CD4-positive, alpha-beta memory T cell (primary cell): Measurements from ENCODE around the gene APOL2. TPM values are rescaled to one million over a fixed set of nuclear protein-coding genes. Genes with fewer than 3 reads are reported as not detected.

Experiments used
- CTCF ChIA-PET: fragments of 350-600 bp; sonication (Branson Sonifier 250); formaldehyde crosslinking; loops from one replicate; lab custom pipeline; 2021; ENCODE audit warnings: inconsistent platforms; ENCODE audit not compliant: partially characterized antibody; lab: Charles Lee
- POLR2A ChIA-PET: fragments of 350-600 bp; sonication (Branson Sonifier 250); formaldehyde crosslinking; loops from one replicate; lab custom pipeline; 2021; ENCODE audit not compliant: partially characterized antibody; lab: Charles Lee
- DNase-seq, 5 donors: peaks; one replicate each; pipeline versions ENCODE4 v3.0.0 to v3.0.0-alpha.2; 2020 to 2022; ENCODE audit warnings: mixed read lengths in 1 of 5
- H3K27ac ChIP-seq: one replicate; pipeline ENCODE4 v1.7.0; 2013; ENCODE audit warnings: low read depth, low read length
- H3K27me3 ChIP-seq: 2 replicates; pipeline ENCODE4 v1.7.0; 2013; ENCODE audit warnings: mild to moderate bottlenecking, low read length, moderate library complexity; ENCODE audit not compliant: insufficient read depth
- H3K36me3 ChIP-seq: 2 replicates; pipeline ENCODE4 v1.7.0; 2013; ENCODE audit warnings: mild to moderate bottlenecking, low read length, moderate library complexity; ENCODE audit not compliant: insufficient read depth
- H3K4me1 ChIP-seq: 2 replicates; pipeline ENCODE4 v1.7.0; 2013; ENCODE audit warnings: mild to moderate bottlenecking, low read length, moderate library complexity; ENCODE audit not compliant: insufficient read depth
- H3K4me3 ChIP-seq, 2 donors: one replicate each; pipeline ENCODE4 v1.7.0; 2013; ENCODE audit warnings: low read length in 2 of 2, mild to moderate bottlenecking in 1 of 2
- H3K9me3 ChIP-seq, 2 donors: one replicate each; pipeline ENCODE4 v1.7.0; 2013; ENCODE audit warnings: low read length in 2 of 2, control low read depth in 1 of 2; ENCODE audit not compliant: control insufficient read depth in 1 of 2
- H3K27ac Mint-ChIP-seq, 7 donors: one replicate each; pipeline ENCODE4 v1.8.0; 2020 to 2021; ENCODE audit warnings: mixed read lengths in 7 of 7, mild to moderate bottlenecking in 6 of 7, inconsistent platforms in 3 of 7, moderate library complexity in 3 of 7
- H3K27me3 Mint-ChIP-seq, 2 donors: one replicate each; pipeline ENCODE4 v1.8.0; 2020 to 2021; ENCODE audit warnings: mixed read lengths in 2 of 2
- H3K36me3 Mint-ChIP-seq, 2 donors: one replicate each; pipeline ENCODE4 v1.8.0; 2020 to 2021; ENCODE audit warnings: mixed read lengths in 2 of 2, inconsistent platforms in 1 of 2, mild to moderate bottlenecking in 1 of 2
- H3K4me1 Mint-ChIP-seq, 4 donors: one replicate each; pipeline ENCODE4 v1.8.0; 2020 to 2021; ENCODE audit warnings: mixed read lengths in 4 of 4, mild to moderate bottlenecking in 1 of 4
- H3K4me3 Mint-ChIP-seq, 8 donors: one replicate each; pipeline ENCODE4 v1.8.0; 2020 to 2021; ENCODE audit warnings: mixed read lengths in 8 of 8, mild to moderate bottlenecking in 7 of 8, moderate library complexity in 6 of 8, inconsistent platforms in 3 of 8
- H3K9me3 Mint-ChIP-seq, 8 donors: one replicate each; pipeline ENCODE4 v1.8.0; 2020 to 2021; ENCODE audit warnings: mixed read lengths in 8 of 8, mild to moderate bottlenecking in 5 of 8, inconsistent platforms in 3 of 8, moderate library complexity in 1 of 8
- intact Hi-C: fragments of 100-400 bp; cut with micrococcal nuclease; formaldehyde crosslinking; loops from one replicate; pipeline ENCODE4 v1.15.1; 2023
- microRNA-seq: library from miRNA; unstranded; fragments of <30 nt; microRNA quantifications from one replicate; pipeline ENCODE4 v1.2.0, GENCODE V29; 2021; ENCODE audit warnings: borderline replicate concordance, borderline number of aligned reads, borderline microRNAs expressed, mixed read lengths
- polyA plus RNA-seq, 2 donors: library from polyadenylated mRNA; unstranded; fragments of 300-500 nt; fragmentation: Illumina TruSeq; gene quantifications; one replicate each; pipeline ENCODE4 v1.2.3, GENCODE V29; 2021
- total RNA-seq, 2 experiments: library from RNA; stranded (reverse); gene quantifications; one replicate each; pipeline ENCODE4 v1.2.3, GENCODE V29; 2021

Gene APOL2
- total and polyA plus RNA-seq, 4 experiments from 2014 or later: 24.4 to 103 (median 61.7) TPM

GRCh38 chr22:36180928-36181327 lies 58.4 kb downstream of the APOL2 start:
- no peaks in the 10 kb centered on the region for H3K27me3 ChIP-seq
- H3K36me3 ChIP-seq: no peaks in the 10 kb centered on the region
- Mint-ChIP-seq H3K27ac (peak overlapping the region in 1 of 7 donors; percentile 48), H3K9me3 (no peaks in the 10 kb centered on the region), H3K27me3 (peaks cover 2% of the 10 kb centered on the region in 2 donors), H3K4me3 (no peak overlapping the region), H3K4me1 (peaks cover 0 to 6% (median 3%) of the 10 kb centered on the region in 4 donors), H3K36me3 (no peaks in the 10 kb centered on the region)
- H3K27ac ChIP-seq: no peak overlapping the region
- ChIA-PET POLR2A (interaction anchor here (4.7 kb wide), 1 partner anchor 22 kb away, joined by 39 read pairs; the partner anchor contains the start of gene APOL3), CTCF (interaction anchor here (1.2 to 8.4 kb wide), 11 partner anchors 9 to 115 kb away, joined by 3 to 67 read pairs (median 14); partner anchors contain the start of gene APOL3)
- no peak overlapping the region for H3K4me3 ChIP-seq
- DNase-seq: no peak
- H3K9me3 ChIP-seq: no peaks in the 10 kb centered on the region
- intact Hi-C loops: loop anchor here (1.0 kb wide), 3 partner anchors 19 to 115 kb away; no protein-coding TSS in a partner anchor
- H3K4me1 ChIP-seq: peaks cover 5% of the 10 kb centered on the region

DNA sequence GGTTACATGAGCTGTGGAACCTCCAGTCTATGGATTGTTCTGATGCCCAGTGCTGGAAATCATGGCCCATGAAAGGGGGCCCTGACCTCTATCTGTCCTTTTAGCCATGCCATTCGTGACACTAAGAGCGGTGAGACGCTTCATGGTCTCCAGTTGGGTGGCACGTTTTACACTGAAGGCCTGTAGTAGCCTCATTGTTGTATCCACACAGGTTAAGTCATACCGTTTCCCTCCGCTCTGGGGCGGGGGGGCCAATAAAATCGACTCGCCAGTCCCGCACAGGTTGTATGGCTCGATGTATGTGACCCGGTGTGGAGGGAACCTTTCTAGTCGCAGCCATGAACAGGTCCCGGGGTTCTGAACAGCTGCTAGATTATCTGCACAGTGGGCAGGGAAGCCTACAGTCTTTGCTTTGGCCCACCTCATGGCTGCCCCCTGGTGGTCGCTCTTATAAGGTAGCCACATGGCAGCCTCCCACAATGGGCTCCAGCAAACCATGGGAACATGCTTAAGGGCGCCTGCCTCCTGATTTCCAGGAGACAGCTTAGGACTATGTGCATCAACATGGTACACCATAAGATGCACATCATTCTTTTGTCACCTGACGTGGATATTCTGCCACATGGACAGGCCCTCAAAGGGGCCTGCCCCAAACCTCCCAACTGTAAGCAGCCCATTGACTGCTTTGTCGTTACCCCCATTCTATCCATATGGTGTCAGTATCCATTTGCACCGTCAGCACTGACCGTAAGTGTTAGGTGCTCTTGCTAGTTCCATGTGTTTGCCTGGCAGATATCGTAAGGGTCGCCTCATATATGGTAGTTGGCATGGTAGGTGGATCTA lies 59.1 kb downstream of the APOL2 start:
- no peaks in the 10 kb centered on the region for H3K36me3 ChIP-seq
- no peaks in the 10 kb centered on the region for H3K9me3 ChIP-seq
- Mint-ChIP-seq H3K4me1 (peaks cover 0 to 6% (median 3%) of the 10 kb centered on the region in 4 donors), H3K9me3 (no peaks in the 10 kb centered on the region), H3K27me3 (peaks cover 2 to 3% of the 10 kb centered on the region in 2 donors), H3K36me3 (no peaks in the 10 kb centered on the region), H3K27ac (peak overlapping the region in 6 of 7 donors; percentile 19 to 86 (median 54)), H3K4me3 (no peak overlapping the region)
- no peaks in the 10 kb centered on the region for H3K27me3 ChIP-seq
- no peak overlapping the region for H3K4me3 ChIP-seq
- H3K4me1 ChIP-seq: peaks cover 5% of the 10 kb centered on the region
- ChIA-PET POLR2A (interaction anchor here (0.7 to 4.7 kb wide), 7 partner anchors 16 to 58 kb away, joined by 3 to 39 read pairs (median 3); partner anchors contain the start of gene APOL3), CTCF (interaction anchor here (0.6 to 8.4 kb wide), 12 partner anchors 12 to 114 kb away, joined by 3 to 67 read pairs (median 10); partner anchors contain the start of gene APOL3)
- peak; percentile 75 to 82 (median 80) for DNase-seq
- no peak overlapping the region for H3K27ac ChIP-seq
- intact Hi-C loops: loop anchor here (1.0 kb wide), 3 partner anchors 18 to 114 kb away; no protein-coding TSS in a partner anchor

- no peaks in the 10 kb centered on the region for H3K36me3 Mint-ChIP-seq
- H3K4me3 Mint-ChIP-seq: no peak overlapping the region
- no peak overlapping the region for H3K4me3 ChIP-seq
- H3K27ac Mint-ChIP-seq: no peak overlapping the region
- H3K9me3 ChIP-seq: no peaks in the 10 kb centered on the region
- H3K27me3 ChIP-seq: no peaks in the 10 kb centered on the region
- intact Hi-C loops: no loop called here
- no peaks in the 10 kb centered on the region for H3K36me3 ChIP-seq
- ChIA-PET POLR2A (interaction anchor here (1.4 to 4.7 kb wide), 3 partner anchors 18 to 36 kb away, joined by 5 to 39 read pairs (median 5); partner anchors contain the start of gene APOL3), CTCF (interaction anchor here (1.0 to 8.4 kb wide), 11 partner anchors 9 to 111 kb away, joined by 3 to 67 read pairs (median 4); no protein-coding TSS in a partner anchor)
- peaks cover 5% of the 10 kb centered on the region for H3K4me1 ChIP-seq
- peaks cover 0 to 1% of the 10 kb centered on the region in 2 donors for H3K27me3 Mint-ChIP-seq
- peaks cover 0 to 6% (median 3%) of the 10 kb centered on the region in 4 donors for H3K4me1 Mint-ChIP-seq
- H3K9me3 Mint-ChIP-seq: no peaks in the 10 kb centered on the region
- H3K27ac ChIP-seq: no peak overlapping the region
- no peak for DNase-seq
These were observed 62.2 kb downstream of the APOL2 start for GRCh38 chr22:36177160-36177559.

Small RNA genes within 50 kb of the gene (microRNA-seq; reads per million reads assigned to microRNA genes)
- not detected for gene MIR6819

Other genes starting within 250 kb of the APOL2 start
- gene RBFOX2, start 210.7 kb downstream of the APOL2 start, total RNA-seq: 1 to 10 TPM in 1 of 2 experiments, under 1 TPM in 1; 0.99 to 1.0 TPM
- gene RBFOX2, start 210.7 kb downstream of the APOL2 start, polyA plus RNA-seq: 1 to 10 TPM in 1 of 2 donors, under 1 TPM in 1; 0.68 to 1.3 TPM
- 100 to 1,000 TPM; 213 to 229 TPM for gene APOL3, start 78.8 kb downstream of the APOL2 start, total RNA-seq
- gene APOL3, start 78.8 kb downstream of the APOL2 start, polyA plus RNA-seq: 100 to 1,000 TPM in 1 of 2 donors, 10 to 100 TPM in 1; 47.4 to 109 TPM
- not detected for gene APOL4, start 37.7 kb downstream of the APOL2 start, total RNA-seq
- not detected for gene APOL4, start 37.7 kb downstream of the APOL2 start, polyA plus RNA-seq
- 10 to 100 TPM; 27.5 to 31.2 TPM for gene APOL1, start 13.6 kb upstream of the APOL2 start, total RNA-seq
- 10 to 100 TPM in 1 of 2 donors, 1 to 10 TPM in 1; 6.3 to 24.9 TPM for gene APOL1, start 13.6 kb upstream of the APOL2 start, polyA plus RNA-seq
- 100 to 1,000 TPM; 717 to 734 TPM for gene MYH9, start 148.4 kb upstream of the APOL2 start, total RNA-seq
- gene MYH9, start 148.4 kb upstream of the APOL2 start, polyA plus RNA-seq: 100 to 1,000 TPM in 1 of 2 donors, 10 to 100 TPM in 1; 17.3 to 476 TPM
- 10 to 100 TPM; 33.5 to 34.5 TPM for gene TXN2, start 242.1 kb upstream of the APOL2 start, total RNA-seq
- gene TXN2, start 242.1 kb upstream of the APOL2 start, polyA plus RNA-seq: 100 to 1,000 TPM; 103 to 148 TPM